H1 (cell line): Measurements from ENCODE around the gene PROSER3.

Experiments
- CHD1 ChIP-seq: IDR thresholded peaks from 2 replicates; pipeline ENCODE4 v1.6.1; 2012; ENCODE audit warnings: low read depth, low read length, improper control_type of control experiment
- CHD2 ChIP-seq: IDR thresholded peaks from 2 replicates; pipeline ENCODE4 v1.6.1; 2012; ENCODE audit warnings: low read length, improper control_type of control experiment
- CREB1 ChIP-seq: IDR thresholded peaks from 2 replicates; pipeline ENCODE4 v1.6.1; 2012; ENCODE audit warnings: inconsistent platforms
- CTCF ChIP-seq, 3 experiments: IDR thresholded peaks; 1 replicate in 2 of 3; 2 replicates in 1 of 3; pipeline versions ENCODE4 v1.5.1 to v1.6.1; 2011; ENCODE audit warnings: low read length in 3 of 3, mild to moderate bottlenecking in 3 of 3, inconsistent platforms in 2 of 3, low read depth in 1 of 3, moderate library complexity in 1 of 3; ENCODE audit not compliant: insufficient read depth in 1 of 3; ENCODE audit errors: control extremely low read depth in 1 of 3
- POLR2A ChIP-seq, 2 experiments: IDR thresholded peaks; 1 replicate in 1 of 2; 2 replicates in 1 of 2; pipeline ENCODE4 v1.6.1; 2011; ENCODE audit warnings: low read depth in 2 of 2, low read length in 2 of 2, mild to moderate bottlenecking in 2 of 2; ENCODE audit errors: control extremely low read depth in 1 of 2
- TCF12 ChIP-seq: IDR thresholded peaks from 2 replicates; pipeline ENCODE4 v1.6.1; 2011; ENCODE audit warnings: low read depth, mild to moderate bottlenecking, low read length

GRCh38 chr19:35754370-35755130 is 3.4 kb upstream of the PROSER3 start:
- TF ChIP-seq CTCF (IDR thresholded peaks at IDR 0.05; ENCODE audit: control extremely low read depth in 1 of 3, insufficient read depth in 1 of 3, low read depth in 1 of 3, low read length in 3 of 3) (no peak), POLR2A (IDR thresholded peaks at IDR 0.05; ENCODE audit: control extremely low read depth in 1 of 2, low read depth in 2 of 2, low read length in 2 of 2) (no peak), CHD2 (no peak), CHD1 (no peak), CREB1 (no peak), TCF12 (no peak)
